ENCODE measurements around the gene SNRNP25.

The SNRNP25 gene

DNA sequence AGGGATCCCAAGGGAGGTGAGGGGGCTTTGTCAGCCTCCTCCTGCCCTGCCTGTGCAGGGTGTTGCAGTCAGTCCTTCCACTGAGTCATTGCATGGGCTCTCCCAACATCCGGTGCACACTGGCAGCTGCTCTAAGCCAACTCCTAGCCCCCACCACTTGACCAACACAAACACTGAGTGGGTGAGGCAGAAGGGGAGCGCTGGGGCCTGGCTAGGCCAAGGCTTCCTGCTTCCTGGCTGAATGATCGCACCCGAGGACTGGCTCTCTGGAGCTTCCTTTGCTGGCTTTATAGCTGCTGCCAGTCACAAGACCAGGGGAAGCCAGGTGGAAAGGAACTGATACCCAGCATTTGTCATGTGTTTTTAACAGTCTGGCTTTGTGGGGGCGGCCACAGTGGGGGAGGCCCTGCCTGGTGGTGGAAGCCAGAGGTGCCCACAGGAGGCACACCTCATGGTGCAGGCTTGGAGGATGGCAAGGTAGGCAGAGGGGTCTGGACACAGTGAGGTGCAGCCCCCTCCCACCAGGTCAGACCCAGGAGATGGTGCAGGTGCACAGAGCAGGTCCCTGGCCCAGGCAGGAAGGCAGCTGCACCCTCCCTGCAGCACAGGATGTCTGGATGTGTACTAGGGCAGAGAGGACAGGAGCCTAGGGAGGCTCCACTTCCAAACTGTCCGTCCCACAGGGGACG, 31.2 kb downstream of the SNRNP25 start:
- Histone ChIP-seq H3K18ac (ENCODE audit: low read length) (no peak overlapping the region), H3K4me1 (ENCODE audit: control insufficient read depth in 2 of 2, insufficient read depth in 1 of 2, low read depth in 1 of 2, low read length in 2 of 2) (no peaks in the 10 kb centered on the region), H3K4me3 (ENCODE audit: low read length in 2 of 2) (no peak overlapping the region), H3K23ac (ENCODE audit: low read depth, low read length, poor library complexity) (peak overlapping the region; percentile 85), H3K9me3 (replicated peaks in 1 of 2; ENCODE audit: control insufficient read depth in 2 of 2, insufficient read depth in 1 of 2, low read depth in 1 of 2, low read length in 2 of 2) (no peaks in the 10 kb centered on the region), H2AFZ (ENCODE audit: low read length) (no peak overlapping the region), H4K91ac (ENCODE audit: low read depth, low read length, poor library complexity) (no peak overlapping the region), H2BK5ac (ENCODE audit: low read length) (no peak overlapping the region), H2BK15ac (ENCODE audit: low read length) (no peak overlapping the region), H3K27ac (replicated peaks; ENCODE audit: low read length) (no peak overlapping the region), H3K9ac (ENCODE audit: low read depth, low read length, poor library complexity) (peak overlapping the region; percentile 1), H3K36me3 (replicated peaks in 1 of 2; ENCODE audit: control insufficient read depth in 2 of 2, insufficient read depth in 2 of 2, low read length in 2 of 2) (peaks cover 32 to 76% of the 10 kb centered on the region in 2 donors), H2AK5ac (ENCODE audit: low read depth, low read length) (no peak overlapping the region), H3K27me3 (ENCODE audit: control insufficient read depth in 3 of 3, insufficient read depth in 3 of 3, low read depth in 1 of 3, low read length in 3 of 3) (no peaks in the 10 kb centered on the region), H3K4me2 (ENCODE audit: insufficient read depth, low read length, poor library complexity, severe bottlenecking) (no peak overlapping the region), H3K4ac (ENCODE audit: low read length) (no peak overlapping the region), H4K8ac (ENCODE audit: low read depth, low read length) (no peak overlapping the region), H3K79me1 (ENCODE audit: low read depth, low read length) (peaks cover 4% of the 10 kb centered on the region), H3K14ac (ENCODE audit: low read length) (peak overlapping the region; percentile 47), H2BK12ac (ENCODE audit: low read length) (no peak overlapping the region), H2BK120ac (ENCODE audit: low read depth, low read length) (no peak overlapping the region)
- no CpG with 5 or more reads among the region's 7 CpGs for WGBS, 2 donors (ENCODE audit: extremely low coverage in 2 of 2, insufficient read length in 2 of 2, insufficient replicate concordance in 1 of 2)
- DNase-seq (ENCODE audit: low spot score), result no peak

GRCh38 chr16:85407-85782, 31.8 kb downstream of the SNRNP25 start:
- no peak overlapping the region for H2AFZ ChIP-seq (ENCODE audit: low read length)
- H3K4me1 ChIP-seq (ENCODE audit: control insufficient read depth in 2 of 2, insufficient read depth in 1 of 2, low read depth in 1 of 2, low read length in 2 of 2), result no peaks in the 10 kb centered on the region
- no peak overlapping the region for H2AK5ac ChIP-seq (ENCODE audit: low read depth, low read length)
- H3K14ac ChIP-seq (ENCODE audit: low read length), result no peak overlapping the region
- H4K8ac ChIP-seq (ENCODE audit: low read depth, low read length), result no peak overlapping the region
- H3K36me3 ChIP-seq (replicated peaks in 1 of 2; ENCODE audit: control insufficient read depth in 2 of 2, insufficient read depth in 2 of 2, low read length in 2 of 2), result peaks cover 30 to 72% of the 10 kb centered on the region in 2 donors
- H3K9ac ChIP-seq (ENCODE audit: low read depth, low read length, poor library complexity), result no peak overlapping the region
- no CpG with 5 or more reads among the region's 18 CpGs for WGBS, 2 donors (ENCODE audit: extremely low coverage in 2 of 2, insufficient read length in 2 of 2, insufficient replicate concordance in 1 of 2)
- no peak overlapping the region for H3K23ac ChIP-seq (ENCODE audit: low read depth, low read length, poor library complexity)
- no peak overlapping the region for H4K91ac ChIP-seq (ENCODE audit: low read depth, low read length, poor library complexity)
- H2BK15ac ChIP-seq (ENCODE audit: low read length), result no peak overlapping the region
- no peak overlapping the region for H3K4ac ChIP-seq (ENCODE audit: low read length)
- H3K4me2 ChIP-seq (ENCODE audit: insufficient read depth, low read length, poor library complexity, severe bottlenecking), result no peak overlapping the region
- H3K18ac ChIP-seq (ENCODE audit: low read length), result no peak overlapping the region
- no peaks in the 10 kb centered on the region for H3K9me3 ChIP-seq (replicated peaks in 1 of 2; ENCODE audit: control insufficient read depth in 2 of 2, insufficient read depth in 1 of 2, low read depth in 1 of 2, low read length in 2 of 2)
- DNase-seq (ENCODE audit: low spot score), result no peak
- H3K79me1 ChIP-seq (ENCODE audit: low read depth, low read length), result peaks cover 3% of the 10 kb centered on the region
- no peaks in the 10 kb centered on the region for H3K27me3 ChIP-seq (ENCODE audit: control insufficient read depth in 3 of 3, insufficient read depth in 3 of 3, low read depth in 1 of 3, low read length in 3 of 3)
- H2BK120ac ChIP-seq (ENCODE audit: low read depth, low read length), result no peak overlapping the region
- H2BK12ac ChIP-seq (ENCODE audit: low read length), result no peak overlapping the region
- H2BK5ac ChIP-seq (ENCODE audit: low read length), result no peak overlapping the region
- H3K4me3 ChIP-seq (ENCODE audit: low read length in 2 of 2), result no peak overlapping the region
- H3K27ac ChIP-seq (replicated peaks; ENCODE audit: low read length), result no peak overlapping the region

DNA sequence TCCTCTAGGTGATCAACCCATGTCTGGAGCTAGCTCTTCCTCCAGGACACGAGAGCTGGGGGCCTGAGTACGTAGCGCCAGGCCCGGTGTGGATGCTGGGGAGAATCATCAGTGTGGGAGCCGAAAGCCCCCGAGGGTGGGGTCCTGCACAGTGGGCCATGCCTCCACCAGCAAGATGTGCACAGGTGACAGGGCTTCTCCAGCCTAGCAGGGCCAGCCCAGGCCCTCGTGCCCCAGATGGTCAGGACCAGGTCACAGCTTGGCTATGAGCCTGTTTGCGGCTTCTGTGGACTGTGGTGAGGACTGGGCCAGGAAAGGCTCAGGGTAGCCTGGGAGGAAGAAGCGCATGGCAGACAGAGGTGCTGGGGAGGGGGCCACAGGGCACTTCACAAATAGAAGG, 32.2 kb downstream of the SNRNP25 start:
- Histone ChIP-seq H2BK12ac (ENCODE audit: low read length) (no peak overlapping the region), H3K36me3 (replicated peaks in 1 of 2; ENCODE audit: control insufficient read depth in 2 of 2, insufficient read depth in 2 of 2, low read length in 2 of 2) (peaks cover 30 to 69% of the 10 kb centered on the region in 2 donors), H2BK120ac (ENCODE audit: low read depth, low read length) (no peak overlapping the region), H3K14ac (ENCODE audit: low read length) (no peak overlapping the region), H2AFZ (ENCODE audit: low read length) (no peak overlapping the region), H3K27me3 (ENCODE audit: control insufficient read depth in 3 of 3, insufficient read depth in 3 of 3, low read depth in 1 of 3, low read length in 3 of 3) (no peaks in the 10 kb centered on the region), H3K4me1 (ENCODE audit: control insufficient read depth in 2 of 2, insufficient read depth in 1 of 2, low read depth in 1 of 2, low read length in 2 of 2) (no peaks in the 10 kb centered on the region), H3K9me3 (replicated peaks in 1 of 2; ENCODE audit: control insufficient read depth in 2 of 2, insufficient read depth in 1 of 2, low read depth in 1 of 2, low read length in 2 of 2) (no peaks in the 10 kb centered on the region), H3K79me1 (ENCODE audit: low read depth, low read length) (peaks cover 3% of the 10 kb centered on the region), H2BK15ac (ENCODE audit: low read length) (no peak overlapping the region), H3K18ac (ENCODE audit: low read length) (no peak overlapping the region), H4K8ac (ENCODE audit: low read depth, low read length) (no peak overlapping the region), H3K4ac (ENCODE audit: low read length) (no peak overlapping the region), H3K4me3 (ENCODE audit: low read length in 2 of 2) (no peak overlapping the region), H3K9ac (ENCODE audit: low read depth, low read length, poor library complexity) (no peak overlapping the region), H4K91ac (ENCODE audit: low read depth, low read length, poor library complexity) (no peak overlapping the region), H3K27ac (replicated peaks; ENCODE audit: low read length) (no peak overlapping the region), H2BK5ac (ENCODE audit: low read length) (no peak overlapping the region), H2AK5ac (ENCODE audit: low read depth, low read length) (no peak overlapping the region), H3K23ac (ENCODE audit: low read depth, low read length, poor library complexity) (no peak overlapping the region), H3K4me2 (ENCODE audit: insufficient read depth, low read length, poor library complexity, severe bottlenecking) (no peak overlapping the region)
- WGBS, 2 donors (ENCODE audit: extremely low coverage in 2 of 2, insufficient read length in 2 of 2, insufficient replicate concordance in 1 of 2), result no CpG with 5 or more reads among the region's 9 CpGs
- no peak for DNase-seq (ENCODE audit: low spot score)

- no peak overlapping the region for H2BK15ac ChIP-seq (ENCODE audit: low read length)
- no peaks in the 10 kb centered on the region for H3K4me1 ChIP-seq (ENCODE audit: control insufficient read depth in 2 of 2, insufficient read depth in 1 of 2, low read depth in 1 of 2, low read length in 2 of 2)
- H3K9me3 ChIP-seq (replicated peaks in 1 of 2; ENCODE audit: control insufficient read depth in 2 of 2, insufficient read depth in 1 of 2, low read depth in 1 of 2, low read length in 2 of 2), result peaks cover 0 to 1% of the 10 kb centered on the region in 2 donors
- H3K4ac ChIP-seq (ENCODE audit: low read length), result peak overlapping the region; percentile 41
- WGBS, 2 donors (ENCODE audit: extremely low coverage in 2 of 2, insufficient read length in 2 of 2, insufficient replicate concordance in 1 of 2), result no CpG with 5 or more reads among the region's 23 CpGs
- no peak overlapping the region for H4K8ac ChIP-seq (ENCODE audit: low read depth, low read length)
- H3K18ac ChIP-seq (ENCODE audit: low read length), result no peak overlapping the region
- H3K27me3 ChIP-seq (ENCODE audit: control insufficient read depth in 3 of 3, insufficient read depth in 3 of 3, low read depth in 1 of 3, low read length in 3 of 3), result no peaks in the 10 kb centered on the region
- H2AFZ ChIP-seq (ENCODE audit: low read length), result no peak overlapping the region
- no peak overlapping the region for H2AK5ac ChIP-seq (ENCODE audit: low read depth, low read length)
- H3K4me3 ChIP-seq (ENCODE audit: low read length in 2 of 2), result no peak overlapping the region
- H3K23ac ChIP-seq (ENCODE audit: low read depth, low read length, poor library complexity), result peak overlapping the region; percentile 25
- H3K79me1 ChIP-seq (ENCODE audit: low read depth, low read length), result peaks cover 3% of the 10 kb centered on the region
- H3K9ac ChIP-seq (ENCODE audit: low read depth, low read length, poor library complexity), result no peak overlapping the region
- H2BK12ac ChIP-seq (ENCODE audit: low read length), result no peak overlapping the region
- H3K4me2 ChIP-seq (ENCODE audit: insufficient read depth, low read length, poor library complexity, severe bottlenecking), result no peak overlapping the region
- no peak overlapping the region for H3K14ac ChIP-seq (ENCODE audit: low read length)
- peaks cover 29 to 68% of the 10 kb centered on the region in 2 donors for H3K36me3 ChIP-seq (replicated peaks in 1 of 2; ENCODE audit: control insufficient read depth in 2 of 2, insufficient read depth in 2 of 2, low read length in 2 of 2)
- no peak overlapping the region for H2BK120ac ChIP-seq (ENCODE audit: low read depth, low read length)
- H4K91ac ChIP-seq (ENCODE audit: low read depth, low read length, poor library complexity), result no peak overlapping the region
- DNase-seq (ENCODE audit: low spot score), result no peak
- H2BK5ac ChIP-seq (ENCODE audit: low read length), result no peak overlapping the region
- no peak overlapping the region for H3K27ac ChIP-seq (replicated peaks; ENCODE audit: low read length)
These were observed 32.9 kb downstream of the SNRNP25 start for GRCh38 chr16:86483-86952.

Measured in neuronal stem cell (in vitro differentiated cells).